A673 (cell line): ENCODE data around the gene C15orf62. TPM values are rescaled to one million over a fixed set of nuclear protein-coding genes. Genes with fewer than 3 reads are reported as not detected.

Experiments
- BruUV-seq: library from RNA; stranded (reverse); fragments of 400-500 nt; replicated peaks from 2 replicates; lab custom pipeline; 2021; lab: Mats Ljungman, UMichigan
- CTCF ChIA-PET: fragments of 300-600 bp; sonication (Branson Sonifier 250); formaldehyde crosslinking; loops from one replicate; lab custom pipeline; 2022; ENCODE audit warnings: antibody characterized with exemption; lab: Charles Lee
- POLR2A ChIA-PET: fragments of 300-600 bp; sonication (Branson Sonifier 250); formaldehyde crosslinking; loops from one replicate; lab custom pipeline; 2022; ENCODE audit warnings: antibody characterized with exemption; ENCODE audit not compliant: low non-redundant PET; lab: Charles Lee
- DNase-seq: peaks from one replicate; pipeline ENCODE4 v3.0.0-alpha.2; 2015; ENCODE audit warnings: low spot score
- H3K27ac ChIP-seq: fragments of 200-600 bp; sonication (generic); 2 replicates; pipeline ENCODE4 v1.5.1; 2016; ENCODE audit warnings: mixed run types, low read depth, mild to moderate bottlenecking, mixed read lengths, antibody characterized with exemption, low read length; ENCODE audit not compliant: poor library complexity, severe bottlenecking
- H3K27me3 ChIP-seq: fragments of 200-600 bp; sonication (generic); replicated peaks from 2 replicates; pipeline ENCODE4 v1.6.1; 2017; ENCODE audit warnings: mixed run types, low read depth, mild to moderate bottlenecking, mixed read lengths, antibody characterized with exemption, low read length; ENCODE audit not compliant: insufficient read depth, poor library complexity
- H3K36me3 ChIP-seq: fragments of 200-600 bp; sonication (generic); 2 replicates; pipeline ENCODE4 v1.6.1; 2016; ENCODE audit warnings: mixed run types, mild to moderate bottlenecking, mixed read lengths, antibody characterized with exemption, low read length; ENCODE audit not compliant: insufficient read depth, poor library complexity, severe bottlenecking
- H3K4me1 ChIP-seq: fragments of 200-600 bp; sonication (generic); 2 replicates; pipeline ENCODE4 v1.6.1; 2017; ENCODE audit warnings: mixed run types, mild to moderate bottlenecking, mixed read lengths, antibody characterized with exemption, low read length; ENCODE audit not compliant: insufficient read depth, poor library complexity, severe bottlenecking
- H3K4me3 ChIP-seq: fragments of 200-600 bp; sonication (generic); 2 replicates; pipeline ENCODE4 v1.5.1; 2016; ENCODE audit warnings: low read depth, mixed run types, mild to moderate bottlenecking, mixed read lengths, low read length; ENCODE audit not compliant: poor library complexity, severe bottlenecking
- H3K9me3 ChIP-seq: fragments of 200-600 bp; sonication (generic); 2 replicates; pipeline ENCODE4 v1.6.1; 2016; ENCODE audit warnings: mixed run types, low read depth, mild to moderate bottlenecking, mixed read lengths, antibody characterized with exemption, low read length; ENCODE audit not compliant: poor library complexity, severe bottlenecking
- CTCF ChIP-seq: fragments of 300-800, 200-600 bp; sonication (generic); conservative IDR thresholded peaks from 2 replicates; pipeline ENCODE4 v1.5.1; 2017; ENCODE audit warnings: low read depth, mild to moderate bottlenecking, antibody characterized with exemption, low read length, moderate library complexity, mixed read lengths
- EZH2 ChIP-seq: fragments of 200-600 bp; sonication (generic); IDR thresholded peaks from 2 replicates; pipeline ENCODE4 v1.6.1; 2017; ENCODE audit warnings: borderline replicate concordance, low read depth, mild to moderate bottlenecking, mixed read lengths, antibody characterized with exemption, low read length; ENCODE audit not compliant: poor library complexity, severe bottlenecking
- intact Hi-C: fragments of 100-400 bp; cut with micrococcal nuclease; formaldehyde crosslinking; loops from one replicate; pipeline ENCODE4 v1.10.0; 2022; ENCODE audit not compliant: unreplicated experiment
- total RNA-seq: library from RNA; stranded (reverse); gene quantifications from 2 replicates; pipeline ENCODE4 v1.2.3, GENCODE V29; 2021

Gene C15orf62
- total RNA-seq, 1 experiment from 2014 or later = 0.62 TPM

- Histone ChIP-seq H3K9me3 (no peaks in the 10 kb centered on the region), H3K36me3 (peaks cover 80% of the 10 kb centered on the region), H3K4me3 (no peak overlapping the region), H3K27ac (no peak overlapping the region), H3K27me3 (no peaks in the 10 kb centered on the region), H3K4me1 (no peaks in the 10 kb centered on the region)
- TF ChIP-seq CTCF (no peak), EZH2 (no peak)
- intact Hi-C loops = no loop called here
- no TSS peak for BruUV-seq
- POLR2A ChIA-PET = no interaction called here
- no peak for DNase-seq
- CTCF ChIA-PET = no interaction called here
Observed at GRCh38 chr15:40739854-40740253, 29.9 kb upstream of the C15orf62 start.

GRCh38 chr15:40743485-40743901 is 26.3 kb upstream of the C15orf62 start:
- Histone ChIP-seq H3K36me3 (peaks cover 45% of the 10 kb centered on the region), H3K4me3 (no peak overlapping the region), H3K27ac (no peak overlapping the region), H3K4me1 (peaks cover 19% of the 10 kb centered on the region), H3K27me3 (no peaks in the 10 kb centered on the region), H3K9me3 (no peaks in the 10 kb centered on the region)
- intact Hi-C loops = no loop called here
- ChIA-PET POLR2A (no interaction called here), CTCF (interaction anchor here (0.8 to 1.2 kb wide), 2 partner anchors 114 to 478 kb away, joined by 4 to 7 read pairs; no protein-coding TSS in a partner anchor)
- BruUV-seq = no TSS peak
- TF ChIP-seq CTCF = no peak
- no peak for TF ChIP-seq EZH2
- DNase-seq = no peak

DNA sequence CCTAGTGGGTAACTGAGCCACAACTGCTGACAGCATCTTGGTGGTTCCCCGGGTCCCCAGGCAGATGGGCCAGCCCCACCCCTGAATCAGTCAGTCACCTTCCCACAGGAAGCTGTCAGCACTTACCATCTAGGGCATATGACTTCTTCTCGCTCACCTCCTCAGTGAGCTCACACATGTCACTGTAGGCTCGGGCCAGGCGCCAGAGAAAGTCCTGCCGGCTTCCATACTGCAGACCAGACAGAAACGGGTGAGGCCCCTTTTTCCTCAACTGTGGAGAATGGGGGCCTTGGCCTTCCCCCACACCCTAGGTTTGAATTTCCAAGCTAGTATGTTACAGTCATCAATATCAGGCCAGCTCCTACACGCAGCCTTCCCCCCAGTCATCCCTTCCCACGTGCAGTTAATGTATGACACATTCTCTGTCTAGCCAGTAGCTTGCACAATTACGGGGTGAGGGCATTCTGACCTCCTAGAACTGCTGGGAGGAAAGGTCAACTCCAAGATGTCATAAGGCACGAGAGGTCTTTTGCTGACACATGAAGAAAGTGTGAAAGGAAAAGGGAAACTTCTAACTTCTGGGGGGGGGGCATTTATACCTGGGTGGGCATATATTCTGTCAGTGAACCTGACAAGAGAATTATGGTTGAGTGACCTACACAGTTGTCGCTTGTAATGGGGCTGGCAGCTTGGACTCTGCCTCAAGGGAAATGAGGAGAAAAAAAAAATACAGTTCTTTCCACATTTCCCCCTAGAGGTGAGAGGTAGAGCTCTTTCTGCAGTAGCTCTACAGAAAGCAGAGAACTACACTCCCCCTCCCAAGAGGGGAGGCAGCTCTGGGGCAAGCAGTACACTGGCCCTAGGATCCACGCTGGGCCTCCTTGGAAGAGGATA is 25.6 kb upstream of the C15orf62 start:
- Histone ChIP-seq H3K4me1 (peaks cover 19% of the 10 kb centered on the region), H3K27me3 (no peaks in the 10 kb centered on the region), H3K4me3 (no peak overlapping the region), H3K27ac (no peak overlapping the region), H3K36me3 (peaks cover 38% of the 10 kb centered on the region), H3K9me3 (no peaks in the 10 kb centered on the region)
- ChIA-PET POLR2A (no interaction called here), CTCF (interaction anchor here (0.8 to 1.2 kb wide), 3 partner anchors 114 to 479 kb away, joined by 4 to 7 read pairs (median 5); partner anchors contain the start of gene VPS18)
- DNase-seq = no peak
- intact Hi-C loops = no loop called here
- TF ChIP-seq EZH2 (no peak), CTCF (no peak)
- BruUV-seq = no TSS peak
